ENCODE measurements around the gene CBX8. TPM values are rescaled to one million over a fixed set of nuclear protein-coding genes. Genes with fewer than 3 reads are reported as not detected.
A peak's percentile ranks its signal among the peaks of the same experiment; 100 is the strongest.

Gene CBX8
- total RNA-seq, 4 donors from 2014 or later, result 2.3 to 6.4 (median 3.1) TPM

DNA sequence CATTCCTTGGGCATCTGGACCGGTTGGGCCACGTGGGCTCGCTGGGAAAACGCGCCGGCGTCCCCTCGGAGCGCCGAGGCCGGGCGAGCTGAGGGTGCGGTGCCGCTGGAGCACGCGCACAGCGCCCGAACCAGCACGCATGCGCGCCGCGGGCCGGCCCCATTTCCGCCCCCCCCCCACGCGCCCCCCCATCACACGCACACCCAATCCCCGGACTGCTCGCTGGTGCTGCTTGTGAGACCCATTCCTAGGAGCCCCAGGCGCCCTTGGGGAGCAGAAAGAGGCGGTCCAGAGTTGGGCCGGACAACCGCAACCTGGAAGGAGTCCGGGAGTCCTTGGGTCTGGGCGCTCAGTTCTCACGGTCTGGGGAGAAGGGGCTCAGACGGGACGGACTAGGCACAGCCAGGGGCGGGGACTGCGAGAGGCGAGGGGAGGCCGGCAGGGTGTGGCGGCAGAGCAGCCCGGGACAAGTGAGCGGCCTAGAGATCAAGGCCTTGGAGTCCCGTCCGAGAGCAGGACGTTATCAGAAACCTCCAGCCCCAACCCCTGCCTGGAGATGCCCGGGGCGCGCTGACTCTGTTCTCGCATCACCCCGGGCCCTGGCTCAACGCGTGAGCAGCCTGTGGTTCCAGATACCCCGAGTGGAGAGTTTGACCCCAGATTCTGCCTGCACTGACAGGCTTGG, 6.0 kb upstream of the CBX8 start:
- no peak for DNase-seq (ENCODE audit: low spot score in 2 of 2)
- H3K9me3 ChIP-seq, result no peaks in the 10 kb centered on the region
- peaks cover 100% of the 10 kb centered on the region for H3K27me3 ChIP-seq
- WGBS, result no CpG with 5 or more reads among the region's 57 CpGs
- no peak overlapping the region for H3K4me3 ChIP-seq
- TF ChIP-seq POLR2AphosphoS5 (IDR thresholded peaks at IDR 0.05) (no peak), EP300 (IDR thresholded peaks at IDR 0.05) (no peak), POLR2A (IDR thresholded peaks at IDR 0.05) (no peak)
- TF ChIP-seq, protein P1, sequence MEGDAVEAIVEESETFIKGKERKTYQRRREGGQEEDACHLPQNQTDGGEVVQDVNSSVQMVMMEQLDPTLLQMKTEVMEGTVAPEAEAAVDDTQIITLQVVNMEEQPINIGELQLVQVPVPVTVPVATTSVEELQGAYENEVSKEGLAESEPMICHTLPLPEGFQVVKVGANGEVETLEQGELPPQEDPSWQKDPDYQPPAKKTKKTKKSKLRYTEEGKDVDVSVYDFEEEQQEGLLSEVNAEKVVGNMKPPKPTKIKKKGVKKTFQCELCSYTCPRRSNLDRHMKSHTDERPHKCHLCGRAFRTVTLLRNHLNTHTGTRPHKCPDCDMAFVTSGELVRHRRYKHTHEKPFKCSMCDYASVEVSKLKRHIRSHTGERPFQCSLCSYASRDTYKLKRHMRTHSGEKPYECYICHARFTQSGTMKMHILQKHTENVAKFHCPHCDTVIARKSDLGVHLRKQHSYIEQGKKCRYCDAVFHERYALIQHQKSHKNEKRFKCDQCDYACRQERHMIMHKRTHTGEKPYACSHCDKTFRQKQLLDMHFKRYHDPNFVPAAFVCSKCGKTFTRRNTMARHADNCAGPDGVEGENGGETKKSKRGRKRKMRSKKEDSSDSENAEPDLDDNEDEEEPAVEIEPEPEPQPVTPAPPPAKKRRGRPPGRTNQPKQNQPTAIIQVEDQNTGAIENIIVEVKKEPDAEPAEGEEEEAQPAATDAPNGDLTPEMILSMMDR (IDR thresholded peaks at IDR 0.05), result no peak
- no peak overlapping the region for H3K27ac ChIP-seq
- no peaks in the 10 kb centered on the region for H3K36me3 ChIP-seq
- peaks cover 60% of the 10 kb centered on the region for H3K4me1 ChIP-seq

DNA sequence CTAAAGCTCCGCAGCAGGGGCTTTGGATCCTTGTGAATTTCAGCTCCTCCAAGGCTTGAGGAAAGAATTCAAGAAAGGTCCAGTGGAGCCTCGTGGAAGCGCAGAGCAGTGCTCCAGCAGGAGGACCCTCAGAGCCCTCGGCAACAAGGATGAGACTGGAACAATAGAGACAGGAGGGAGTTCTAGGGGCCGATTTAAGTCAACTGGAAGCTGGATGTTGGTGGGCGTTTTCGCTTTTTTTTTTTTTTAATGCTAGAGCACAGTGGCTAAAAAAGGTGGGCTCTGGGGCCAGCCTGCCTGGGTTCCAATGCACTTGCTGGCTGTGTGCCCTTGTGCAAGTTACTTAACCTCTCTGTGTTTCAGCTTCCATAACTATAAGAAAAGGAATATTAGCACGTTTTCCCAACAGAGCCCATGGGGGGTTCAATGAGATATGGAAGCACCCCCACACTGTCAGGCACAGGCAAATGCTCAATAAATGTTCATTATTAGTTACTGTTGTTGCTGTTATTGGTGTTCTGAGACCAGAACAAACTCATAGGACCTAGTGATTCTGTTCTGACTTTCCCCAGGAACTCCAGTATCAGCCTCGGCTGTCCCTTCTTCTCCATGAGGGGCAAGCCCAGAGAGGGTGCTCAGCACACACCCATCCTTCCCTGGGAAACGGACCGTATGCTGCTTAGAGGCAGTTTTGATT, 5.3 kb upstream of the CBX8 start:
- 13% methylated on average over 10 of the region's 11 CpGs for WGBS
- no peak overlapping the region for H3K4me3 ChIP-seq
- H3K4me1 ChIP-seq, result peaks cover 67% of the 10 kb centered on the region

DNA sequence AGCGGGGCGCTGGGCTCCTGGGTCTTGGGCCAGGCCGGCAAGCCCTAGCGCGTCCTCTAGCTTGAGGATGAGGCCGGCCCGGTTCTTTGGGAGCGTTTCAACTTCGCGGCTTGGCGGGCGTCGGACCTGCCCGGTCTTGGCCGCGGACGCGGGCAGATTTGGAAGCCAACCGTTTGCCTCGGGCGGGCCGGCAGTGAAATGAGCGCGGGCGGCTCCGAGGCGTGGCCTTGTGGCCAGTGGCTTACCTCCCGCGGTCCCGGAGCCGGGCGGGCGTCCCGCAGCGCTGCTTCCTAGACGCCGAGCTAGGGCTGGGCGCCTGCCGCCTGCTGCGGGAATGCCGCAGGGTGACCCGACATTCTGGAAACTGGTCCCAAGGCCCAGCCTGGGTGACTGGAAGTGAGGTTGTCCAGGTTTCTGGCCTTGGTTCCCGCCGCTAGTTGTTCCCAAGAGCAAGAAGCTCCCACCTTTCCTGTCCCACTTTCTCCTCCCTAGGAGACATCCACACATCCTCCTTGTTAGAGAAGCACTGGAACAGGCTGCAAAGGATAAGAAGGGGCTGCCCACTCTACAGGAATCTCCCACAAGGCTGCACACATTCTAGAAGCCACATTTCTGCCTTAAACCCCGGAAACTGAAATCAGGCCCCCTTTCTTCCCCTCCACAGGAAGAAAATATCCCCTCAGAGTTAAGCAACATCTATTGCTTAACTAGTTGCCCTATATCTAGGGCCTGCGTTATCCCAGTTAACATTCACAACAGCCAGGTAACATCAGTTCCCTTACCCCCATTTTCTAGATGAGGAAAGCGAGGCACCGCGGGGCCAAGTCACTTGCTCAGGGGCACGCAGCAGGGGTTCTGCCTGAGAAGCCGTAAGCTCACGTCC, 4.5 kb upstream of the CBX8 start:
- Histone ChIP-seq H3K9me3 (no peaks in the 10 kb centered on the region), H3K36me3 (no peaks in the 10 kb centered on the region), H3K4me1 (peaks cover 71% of the 10 kb centered on the region), H3K4me3 (peak overlapping the region; percentile 33), H3K27ac (no peak overlapping the region), H3K27me3 (peaks cover 90% of the 10 kb centered on the region)
- WGBS, result 6% methylated on average over 32 of the region's 52 CpGs
- TF ChIP-seq POLR2A (IDR thresholded peaks at IDR 0.05) (no peak), POLR2AphosphoS5 (IDR thresholded peaks at IDR 0.05) (no peak), EP300 (IDR thresholded peaks at IDR 0.05) (no peak)
- TF ChIP-seq, protein P1 (IDR thresholded peaks at IDR 0.05), result no peak
- DNase-seq (ENCODE audit: low spot score in 2 of 2), result no peak

More for the DNA sequence above, 5.3 kb upstream of the CBX8 start:
- Histone ChIP-seq H3K9me3 (no peaks in the 10 kb centered on the region), H3K27ac (no peak overlapping the region), H3K27me3 (peaks cover 98% of the 10 kb centered on the region), H3K36me3 (no peaks in the 10 kb centered on the region)
- no peak for TF ChIP-seq EP300 (IDR thresholded peaks at IDR 0.05)
- TF ChIP-seq POLR2AphosphoS5 (IDR thresholded peaks at IDR 0.05), result no peak
- TF ChIP-seq, protein P1 (IDR thresholded peaks at IDR 0.05), result no peak
- no peak for TF ChIP-seq POLR2A (IDR thresholded peaks at IDR 0.05)
- no peak for DNase-seq (ENCODE audit: low spot score in 2 of 2)

DNA sequence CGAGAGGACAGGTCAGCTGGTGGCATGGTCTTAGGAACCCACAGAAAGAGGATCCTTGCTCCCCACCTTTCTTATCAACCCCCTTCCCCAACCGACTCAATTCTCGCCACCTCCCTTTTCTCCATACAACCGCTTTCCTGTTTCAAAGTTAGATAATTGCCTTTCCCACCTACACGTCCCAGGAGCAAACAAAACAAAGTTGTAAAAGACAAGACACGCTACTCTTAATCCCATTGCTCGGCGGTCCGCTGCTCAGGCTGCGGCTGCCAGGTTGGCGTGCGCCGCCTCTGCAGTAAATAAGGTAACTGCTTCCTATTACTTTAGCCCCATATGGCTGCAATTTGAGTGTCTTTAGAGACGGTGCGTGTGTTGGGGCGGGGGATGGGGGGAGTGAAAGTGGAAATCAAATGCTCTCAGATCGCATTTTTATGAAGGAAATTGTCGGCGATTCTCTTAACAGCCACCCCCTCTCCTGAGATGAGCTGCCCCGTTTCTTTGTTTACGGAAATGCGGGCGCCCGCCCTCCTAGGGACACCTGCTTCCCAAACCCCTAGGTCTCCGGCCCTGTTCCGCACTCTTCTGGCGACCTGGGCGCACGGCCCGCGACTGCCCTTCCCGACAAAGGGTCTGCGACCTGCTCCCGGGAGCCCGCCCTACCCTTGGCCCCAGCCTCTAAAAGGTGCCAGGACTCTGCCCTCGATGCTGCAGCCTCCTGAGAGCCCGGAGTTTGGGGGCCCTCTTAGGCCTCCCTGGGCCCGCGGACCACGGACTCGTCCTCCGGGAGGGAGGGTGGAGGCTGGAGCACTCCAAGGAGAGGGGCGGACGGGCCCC, 3.7 kb upstream of the CBX8 start:
- Histone ChIP-seq H3K27ac (no peak overlapping the region), H3K9me3 (no peaks in the 10 kb centered on the region), H3K36me3 (no peaks in the 10 kb centered on the region), H3K4me3 (peak overlapping the region; percentile 33), H3K4me1 (peaks cover 78% of the 10 kb centered on the region), H3K27me3 (peaks cover 81% of the 10 kb centered on the region)
- no peak for DNase-seq (ENCODE audit: low spot score in 2 of 2)
- 2% methylated on average over 41 of the region's 44 CpGs for WGBS
- TF ChIP-seq, protein P1 (IDR thresholded peaks at IDR 0.05), result no peak
- TF ChIP-seq POLR2A (IDR thresholded peaks at IDR 0.05) (no peak), EP300 (IDR thresholded peaks at IDR 0.05) (no peak), POLR2AphosphoS5 (IDR thresholded peaks at IDR 0.05) (no peak)
